ENCODE measurements around the gene KRTAP10-1.

GRCh38 chr21:44564099-44564498, 24.1 kb upstream of the KRTAP10-1 start:
- TF ChIP-seq CTCF (IDR thresholded peaks at IDR 0.05; ENCODE audit: control extremely low read depth in 1 of 3, insufficient read depth in 1 of 3, low read depth in 1 of 3, low read length in 3 of 3) (no peak), POLR2AphosphoS5 (IDR thresholded peaks at IDR 0.05; ENCODE audit: low read depth, low read length) (no peak), TAF1 (IDR thresholded peaks at IDR 0.05; ENCODE audit: low read depth, low read length) (no peak), EZH2 (IDR thresholded peaks at IDR 0.05; ENCODE audit: low read depth, low read length, severe bottlenecking) (no peak), SP4 (IDR thresholded peaks at IDR 0.05; ENCODE audit: low read length) (no peak), YY1 (IDR thresholded peaks at IDR 0.05; ENCODE audit: low read depth, low read length) (no peak), ZNF274 (IDR thresholded peaks at IDR 0.05; ENCODE audit: borderline replicate concordance, extremely low read depth, low read length) (no peak)

Data from H1 (cell line).